ENCODE data around the gene MCM3AP.

- TF ChIP-seq CTCF (IDR thresholded peaks at IDR 0.05) (no peak), POLR2A (IDR thresholded peaks at IDR 0.05) (no peak)
Observed at GRCh38 chr21:46190491-46191131, 94.8 kb downstream of the MCM3AP start.

All from body of pancreas (tissue), 4 donors.